H1 (cell line): ENCODE results near the gene NEO1. TPM values are rescaled to one million over a fixed set of nuclear protein-coding genes. Genes with fewer than 3 reads are reported as not detected.

Experiments
- CTCF ChIA-PET: fragments of 300-600 bp; sonication (Branson Sonifier 250); formaldehyde crosslinking; loops from one replicate; lab custom pipeline; 2021; ENCODE audit not compliant: partially characterized antibody; lab: Charles Lee
- POLR2A ChIA-PET: fragments of 300-600 bp; sonication (Branson Sonifier 250); formaldehyde crosslinking; loops from one replicate; lab custom pipeline; 2021; ENCODE audit warnings: inconsistent platforms; ENCODE audit not compliant: partially characterized antibody; lab: Charles Lee
- DNase-seq, 2 experiments: peaks; one replicate each; pipeline versions ENCODE4 v3.0.0 to v3.0.0-alpha.2; 2010 to 2022; ENCODE audit warnings: low spot score in 2 of 2, low read depth in 1 of 2, mixed read lengths in 1 of 2
- FAIRE-seq: peaks from 2 replicates; lab custom pipeline; 2011; peaks lifted over from hg19 to GRCh38; lab: Jason Lieb, UNC
- H2AFZ ChIP-seq: 2 replicates; pipeline ENCODE4 v1.8.1; 2012; ENCODE audit warnings: low read length, inconsistent platforms
- H2AK5ac ChIP-seq: 2 replicates; pipeline ENCODE4 v1.6.1; 2013; ENCODE audit warnings: low read depth, low read length
- H2BK120ac ChIP-seq: replicated peaks from 2 replicates; pipeline ENCODE3; 2013; ENCODE audit warnings: low read depth, low read length, inconsistent platforms
- H2BK12ac ChIP-seq: 2 replicates; pipeline ENCODE4 v1.6.1; 2013; ENCODE audit warnings: low read depth, low read length
- H2BK15ac ChIP-seq: 2 replicates; pipeline ENCODE4 v1.6.1; 2013; ENCODE audit warnings: low read length
- H2BK20ac ChIP-seq: 2 replicates; pipeline ENCODE4 v1.6.1; 2013; ENCODE audit warnings: low read length
- H2BK5ac ChIP-seq: 2 replicates; pipeline ENCODE4 v1.6.1; 2013; ENCODE audit warnings: low read depth, low read length
- H3K14ac ChIP-seq: 2 replicates; pipeline ENCODE4 v1.6.1; 2013; ENCODE audit warnings: inconsistent platforms; ENCODE audit not compliant: insufficient read length
- H3K18ac ChIP-seq: 2 replicates; pipeline ENCODE4 v1.6.1; 2013; ENCODE audit warnings: low read length; ENCODE audit errors: extremely low read depth
- H3K23ac ChIP-seq: 2 replicates; pipeline ENCODE4 v1.6.1; 2013; ENCODE audit warnings: inconsistent platforms; ENCODE audit not compliant: insufficient read length
- H3K23me2 ChIP-seq: 2 replicates; pipeline ENCODE4 v1.6.1; 2013; ENCODE audit warnings: low read depth, low read length
- H3K27ac ChIP-seq: 2 replicates; pipeline ENCODE4 v1.6.1; 2011; ENCODE audit warnings: low read depth, low read length, inconsistent platforms
- H3K27me3 ChIP-seq, 4 experiments: replicated peaks in 1 of 4; 1 replicate in 1 of 4; 2 replicates in 3 of 4; pipeline versions ENCODE4 v1.6.1 to v1.8.1; 2011 to 2013; ENCODE audit warnings: low read length in 3 of 4, mild to moderate bottlenecking in 3 of 4, inconsistent platforms in 2 of 4, mixed read lengths in 2 of 4, moderate library complexity in 1 of 4; ENCODE audit not compliant: control insufficient read depth in 3 of 4, insufficient read depth in 3 of 4; ENCODE audit errors: extremely low read depth in 1 of 4
- H3K36me3 ChIP-seq, 4 experiments: 2 replicates each; pipeline versions ENCODE4 v1.6.1 to v1.8.1; 2011 to 2013; ENCODE audit warnings: mild to moderate bottlenecking in 4 of 4, low read length in 3 of 4, moderate library complexity in 2 of 4, control low read depth in 1 of 4, inconsistent platforms in 1 of 4; ENCODE audit not compliant: insufficient read depth in 4 of 4, control insufficient read depth in 2 of 4
- H3K4ac ChIP-seq: replicated peaks from 2 replicates; pipeline ENCODE3; 2013; ENCODE audit warnings: low read length, low read depth, mixed read lengths, inconsistent platforms; ENCODE audit not compliant: insufficient read length
- H3K4me1 ChIP-seq, 4 experiments: replicated peaks in 1 of 4; 1 replicate in 1 of 4; 2 replicates in 3 of 4; pipeline versions ENCODE4 v1.6.1 to v1.8.1; 2011 to 2013; ENCODE audit warnings: low read length in 3 of 4, inconsistent platforms in 2 of 4, mixed read lengths in 1 of 4; ENCODE audit not compliant: insufficient read depth in 4 of 4, control insufficient read depth in 3 of 4
- H3K4me2 ChIP-seq, 2 experiments: 2 replicates each; pipeline versions ENCODE4 v1.6.1 to v1.8.1; 2011 to 2013; ENCODE audit warnings: low read depth in 2 of 2, low read length in 2 of 2, control low read depth in 1 of 2, inconsistent platforms in 1 of 2, mild to moderate bottlenecking in 1 of 2; ENCODE audit not compliant: insufficient read depth in 1 of 2
- H3K4me3 ChIP-seq, 4 experiments: fragments of 200-600, 300-600 bp in 1 of 4; sonication (generic), shearing (Covaris generic), sonication (Bioruptor Twin) in 1 of 4; 2 replicates each; pipeline versions ENCODE4 v1.5.1 to v1.8.1; 2011 to 2016; ENCODE audit warnings: low read length in 4 of 4, low read depth in 3 of 4, control low read depth in 2 of 4, inconsistent platforms in 2 of 4, mild to moderate bottlenecking in 2 of 4, mixed read lengths in 1 of 4, moderate library complexity in 1 of 4; ENCODE audit not compliant: insufficient read depth in 2 of 4; ENCODE audit errors: extremely low read depth in 1 of 4
- H3K56ac ChIP-seq: replicated peaks from 2 replicates; pipeline ENCODE3; 2013; ENCODE audit warnings: low read depth, mild to moderate bottlenecking, mixed read lengths, low read length, inconsistent platforms; ENCODE audit not compliant: insufficient read length
- H3K79me1 ChIP-seq: 2 replicates; pipeline ENCODE4 v1.6.1; 2013; ENCODE audit warnings: low read depth, low read length, control low read depth
- H3K79me2 ChIP-seq, 2 experiments: 2 replicates each; pipeline versions ENCODE4 v1.6.1 to v1.8.1; 2012 to 2013; ENCODE audit warnings: low read length in 2 of 2, mild to moderate bottlenecking in 2 of 2, inconsistent platforms in 1 of 2; ENCODE audit not compliant: insufficient read depth in 2 of 2, control insufficient read depth in 1 of 2
- H3K9ac ChIP-seq, 4 experiments: replicated peaks in 1 of 4; 1 replicate in 1 of 4; 2 replicates in 3 of 4; pipeline versions ENCODE4 v1.6.1 to v1.8.1; 2011 to 2013; ENCODE audit warnings: low read depth in 3 of 4, low read length in 3 of 4, control low read depth in 2 of 4, mild to moderate bottlenecking in 2 of 4, moderate library complexity in 2 of 4, inconsistent platforms in 1 of 4; ENCODE audit errors: extremely low read depth in 1 of 4
- H3K9me3 ChIP-seq, 2 experiments: 2 replicates each; pipeline versions ENCODE4 v1.6.1 to v1.8.1; 2012 to 2013; ENCODE audit warnings: mild to moderate bottlenecking in 2 of 2, moderate library complexity in 2 of 2, control low read depth in 1 of 2, inconsistent platforms in 1 of 2, low read depth in 1 of 2, low read length in 1 of 2, mixed read lengths in 1 of 2; ENCODE audit not compliant: insufficient read depth in 2 of 2
- H4K20me1 ChIP-seq, 2 experiments: replicated peaks in 1 of 2; 2 replicates each; pipeline versions ENCODE3 to v1.8.1; 2011 to 2013; ENCODE audit warnings: inconsistent platforms in 2 of 2, low read length in 2 of 2, mild to moderate bottlenecking in 1 of 2; ENCODE audit not compliant: insufficient read depth in 2 of 2, control insufficient read depth in 1 of 2
- H4K5ac ChIP-seq: 2 replicates; pipeline ENCODE4 v1.6.1; 2013; ENCODE audit warnings: low read length, low read depth, mixed read lengths, inconsistent platforms; ENCODE audit not compliant: insufficient read length
- H4K8ac ChIP-seq: 2 replicates; pipeline ENCODE4 v1.8.0; 2013; ENCODE audit warnings: mild to moderate bottlenecking, moderate library complexity, low read length, inconsistent platforms; ENCODE audit not compliant: insufficient read depth; ENCODE audit errors: extremely low read depth
- H4K91ac ChIP-seq: replicated peaks from 2 replicates; pipeline ENCODE3; 2013; ENCODE audit warnings: low read length, mixed read lengths, inconsistent platforms; ENCODE audit not compliant: insufficient read length
- BACH1 ChIP-seq: IDR thresholded peaks from 2 replicates; pipeline ENCODE4 v1.6.1; 2012; ENCODE audit warnings: low read length, improper control_type of control experiment
- BRCA1 ChIP-seq: IDR thresholded peaks from 2 replicates; pipeline ENCODE4 v1.6.1; 2012; ENCODE audit warnings: low read depth, low read length, improper control_type of control experiment
- CBX5 ChIP-seq: fragments of 300-800, 300-1000 bp; sonication (generic); IDR thresholded peaks from 2 replicates; pipeline ENCODE4 v1.7.1; 2016; ENCODE audit warnings: antibody characterized with exemption, low read length, low read depth
- CTBP2 ChIP-seq: IDR thresholded peaks from 2 replicates; pipeline ENCODE4 v1.7.0; 2011; ENCODE audit warnings: borderline replicate concordance, mild to moderate bottlenecking, moderate library complexity, mixed read lengths, low read length; ENCODE audit not compliant: insufficient read depth, insufficient read length
- E2F6 ChIP-seq: IDR thresholded peaks from 2 replicates; pipeline ENCODE4 v1.6.1; 2012; ENCODE audit warnings: inconsistent platforms
- EZH2 ChIP-seq: fragments of 200-600 bp; sonication (generic); IDR thresholded peaks from 2 replicates; pipeline ENCODE4 v1.7.1; 2012; ENCODE audit warnings: low read depth, mild to moderate bottlenecking, moderate library complexity, low read length, inconsistent platforms; ENCODE audit not compliant: severe bottlenecking
- GTF2F1 ChIP-seq: IDR thresholded peaks from 2 replicates; pipeline ENCODE4 v1.6.1; 2012; ENCODE audit warnings: low read depth, low read length, improper control_type of control experiment, borderline replicate concordance
- HDAC2 ChIP-seq, 2 experiments: fragments of 300-600 bp in 1 of 2; sonication (generic) in 1 of 2; IDR thresholded peaks; 2 replicates each; pipeline ENCODE4 v1.6.1; 2011 to 2012; ENCODE audit warnings: low read depth in 2 of 2, low read length in 2 of 2, mild to moderate bottlenecking in 2 of 2, moderate library complexity in 2 of 2, borderline replicate concordance in 1 of 2, inconsistent platforms in 1 of 2
- JUN ChIP-seq: IDR thresholded peaks from 2 replicates; pipeline ENCODE4 v1.6.1; 2011; ENCODE audit warnings: low read depth, mild to moderate bottlenecking, improper control_type of control experiment, low read length
- JUND ChIP-seq: IDR thresholded peaks from 2 replicates; pipeline ENCODE4 v1.6.1; 2011; ENCODE audit warnings: mild to moderate bottlenecking, improper control_type of control experiment, low read length
- KDM5A ChIP-seq: fragments of 200-600 bp; IDR thresholded peaks from 2 replicates; pipeline ENCODE4 v1.7.1; 2012; ENCODE audit warnings: mild to moderate bottlenecking, low read length, inconsistent platforms, mixed read lengths
- POLR2AphosphoS5 ChIP-seq: IDR thresholded peaks from 2 replicates; pipeline ENCODE4 v1.6.1; 2011; ENCODE audit warnings: low read depth, low read length
- SIX5 ChIP-seq: IDR thresholded peaks from 2 replicates; pipeline ENCODE4 v1.6.1; 2011; ENCODE audit warnings: mild to moderate bottlenecking, low read depth, low read length
- WGBS, 2 experiments: shearing (Covaris generic) in 1 of 2; methylation state at CpG; one replicate each; pipeline versions ENCODE4 v1.1.6 to v1.1.7; 2013 to 2015; ENCODE audit warnings: low lambda C conversion rate in 2 of 2, mixed read lengths in 2 of 2, inconsistent platforms in 1 of 2, low coverage in 1 of 2, missing lambda C conversion rate in 1 of 2; ENCODE audit not compliant: insufficient replicate concordance in 2 of 2, insufficient coverage in 1 of 2, insufficient read length in 1 of 2; ENCODE audit errors: extremely low coverage in 1 of 2, missing lambda C conversion rate in 1 of 2; 5-methylcytosine and 5-hydroxymethylcytosine counted together
- polyA plus RNA-seq, 7 experiments: library from polyadenylated mRNA; depleted of rRNA in 3 of 7; stranded (reverse) in 5 of 7; unstranded in 2 of 7; fragments of >200 nt in 5 of 7; fragments of 200-250 nt in 2 of 7; gene quantifications; 1 replicate in 5 of 7; 2 replicates in 1 of 7; 4 replicates in 1 of 7; pipeline versions ENCODE4 v1.2.1 to v1.2.3, GENCODE V29; 2011 to 2013; ENCODE audit warnings: missing spikeins in 2 of 7, mixed read lengths in 2 of 7
- total RNA-seq: library from RNA; stranded (reverse); fragmentation: NEBNext Ultra II Directional; extraction: Animal tissue kit (Norgen Biotek cat#: 25700); gene quantifications from 2 replicates; pipeline ENCODE4 v1.2.1, GENCODE V29; 2021

Gene NEO1
- total and polyA plus RNA-seq, 2 of the 8 experiments (the other 6 are each of a cell fraction or from before 2014, with no cell fraction given) = 36.0 to 51.0 TPM

- Histone ChIP-seq H4K8ac (no peak overlapping the region), H3K9me3 (no peaks in the 10 kb centered on the region; a peak in 1 of 4 replicates), H4K20me1 (no peaks in the 10 kb centered on the region), H2BK120ac (no peak overlapping the region), H3K4me1 (peaks cover 0 to 3% (median 1%) of the 10 kb centered on the region in 4 experiments; a peak in 3 of 7 replicates), H4K91ac (no peak overlapping the region), H4K5ac (no peak overlapping the region), H3K56ac (no peak overlapping the region), H3K4ac (no peak overlapping the region), H2AK5ac (no peak overlapping the region), H3K36me3 (no peaks in the 10 kb centered on the region; a peak in 1 of 8 replicates), H3K4me2 (no peak overlapping the region), H3K23me2 (no peaks in the 10 kb centered on the region), H2BK20ac (no peak overlapping the region), H2AFZ (no peak overlapping the region), H3K23ac (no peak overlapping the region)
- DNase-seq (no peak), FAIRE-seq (no peak)
- CTCF ChIA-PET = no interaction called here
- TF ChIP-seq POLR2AphosphoS5 (no peak), JUN (no peak), E2F6 (no peak), BRCA1 (no peak), JUND (no peak), BACH1 (no peak), CBX5 (no peak), GTF2F1 (no peak), KDM5A (no peak), SIX5 (no peak), CTBP2 (no peak), EZH2 (no peak), HDAC2 (IDR thresholded peaks at IDR 0.05; ENCODE audit: borderline replicate concordance in 1 of 2, low read depth in 2 of 2, low read length in 2 of 2) (no peak)
- TF ChIP-seq, all 59 proteins: peak for 0
- H3K79me2 ChIP-seq = no peaks in the 10 kb centered on the region
- no peak overlapping the region for H3K14ac ChIP-seq
- H3K4me3 ChIP-seq = no peak overlapping the region
- POLR2A ChIA-PET = no interaction called here
- H2BK5ac ChIP-seq = no peak overlapping the region
- no peak overlapping the region for H2BK12ac ChIP-seq
- WGBS, 2 experiments = 83% methylated on average over 2 of the region's 2 CpGs; no CpG with 5 or more reads in 1 of the 2 experiments
- no peak overlapping the region for H3K27ac ChIP-seq
- H3K79me1 ChIP-seq = no peaks in the 10 kb centered on the region
- H3K27me3 ChIP-seq = no peaks in the 10 kb centered on the region
- H3K18ac ChIP-seq = no peak overlapping the region
- H3K9ac ChIP-seq = no peak overlapping the region
- H2BK15ac ChIP-seq = no peak overlapping the region
These were observed 20.6 kb upstream of the NEO1 start for GRCh38 chr15:73031648-73032047.
